SU-DHL-6 (cell line): ENCODE measurements around the gene HSD11B2.

Experiments
- H2AFZ ChIP-seq: fragments of 200-600 bp; sonication (generic); 2 replicates; pipeline ENCODE4 v1.6.1; 2014; ENCODE audit warnings: low read depth, mild to moderate bottlenecking, moderate library complexity, mixed read lengths, antibody characterized with exemption, low read length; ENCODE audit not compliant: severe bottlenecking
- H3F3A ChIP-seq: fragments of 200-600 bp; shearing (Covaris generic); 2 replicates; pipeline ENCODE4 v1.6.0; 2016; ENCODE audit warnings: antibody characterized with exemption, mild to moderate bottlenecking; ENCODE audit not compliant: insufficient read depth
- H3K27ac ChIP-seq: fragments of 200-600 bp; sonication (generic); 2 replicates; pipeline ENCODE4 v1.5.1; 2016; ENCODE audit warnings: low read depth, mild to moderate bottlenecking, low read length, moderate library complexity, mixed read lengths
- H3K27me3 ChIP-seq: fragments of 200-600 bp; sonication (generic), shearing (Covaris generic); 2 replicates; pipeline ENCODE4 v1.6.0; 2014; ENCODE audit warnings: mild to moderate bottlenecking, low read length
- H3K36me3 ChIP-seq: fragments of 200-600 bp; sonication (generic); 2 replicates; pipeline ENCODE4 v1.6.1; 2014; ENCODE audit warnings: mild to moderate bottlenecking, low read length, mixed read lengths
- H3K4me2 ChIP-seq: fragments of 300-600, 200-600 bp; shearing (Covaris generic), sonication (generic); 2 replicates; pipeline ENCODE4 v1.6.0; 2014; ENCODE audit warnings: low read length, low read depth, mild to moderate bottlenecking; ENCODE audit not compliant: poor library complexity, severe bottlenecking
- H3K4me3 ChIP-seq: fragments of 200-600 bp; sonication (generic); 2 replicates; pipeline ENCODE4 v1.5.1; 2014; ENCODE audit warnings: antibody characterized with exemption, low read length, mild to moderate bottlenecking, mixed read lengths; ENCODE audit not compliant: insufficient read depth, poor library complexity, severe bottlenecking
- H3K79me2 ChIP-seq: fragments of 200-600 bp; sonication (generic); 2 replicates; pipeline ENCODE4 v1.6.1; 2014; ENCODE audit warnings: mild to moderate bottlenecking, low read length, moderate library complexity; ENCODE audit not compliant: insufficient read depth
- H3K9ac ChIP-seq: fragments of 200-600 bp; sonication (generic); 2 replicates; pipeline ENCODE4 v1.7.0; 2014; ENCODE audit warnings: mild to moderate bottlenecking, low read length
- H3K9me2 ChIP-seq: fragments of 200-600 bp; sonication (generic); replicated peaks from 2 replicates; pipeline ENCODE4 v1.6.1; 2014; ENCODE audit warnings: low read length; ENCODE audit not compliant: insufficient read depth
- H3K9me3 ChIP-seq: fragments of 200-600 bp; sonication (generic); 2 replicates; pipeline ENCODE4 v1.6.1; 2014; ENCODE audit warnings: low read length, mixed read lengths; ENCODE audit not compliant: insufficient read depth
- H4K20me1 ChIP-seq: fragments of 200-600 bp; sonication (generic); 2 replicates; pipeline ENCODE4 v1.6.1; 2014; ENCODE audit warnings: low read depth, mild to moderate bottlenecking, antibody characterized with exemption, low read length, moderate library complexity, mixed read lengths
- EZH2phosphoT487 ChIP-seq: fragments of 200-600 bp; sonication (generic), shearing (Covaris generic); conservative IDR thresholded peaks from 2 replicates; pipeline ENCODE4 v1.6.1; 2018; ENCODE audit warnings: mild to moderate bottlenecking, antibody characterized with exemption, low read length, moderate library complexity, mixed read lengths
- TF ChIP-seq, protein P1 (sequence below): fragments of 200-600 bp; sonication (generic); IDR thresholded peaks from one replicate; pipeline ENCODE4 v1.5.1; 2017; ENCODE audit warnings: antibody characterized with exemption, mild to moderate bottlenecking, low read length, moderate library complexity; ENCODE audit not compliant: insufficient read depth, poor library complexity, severe bottlenecking

Gene HSD11B2

DNA sequence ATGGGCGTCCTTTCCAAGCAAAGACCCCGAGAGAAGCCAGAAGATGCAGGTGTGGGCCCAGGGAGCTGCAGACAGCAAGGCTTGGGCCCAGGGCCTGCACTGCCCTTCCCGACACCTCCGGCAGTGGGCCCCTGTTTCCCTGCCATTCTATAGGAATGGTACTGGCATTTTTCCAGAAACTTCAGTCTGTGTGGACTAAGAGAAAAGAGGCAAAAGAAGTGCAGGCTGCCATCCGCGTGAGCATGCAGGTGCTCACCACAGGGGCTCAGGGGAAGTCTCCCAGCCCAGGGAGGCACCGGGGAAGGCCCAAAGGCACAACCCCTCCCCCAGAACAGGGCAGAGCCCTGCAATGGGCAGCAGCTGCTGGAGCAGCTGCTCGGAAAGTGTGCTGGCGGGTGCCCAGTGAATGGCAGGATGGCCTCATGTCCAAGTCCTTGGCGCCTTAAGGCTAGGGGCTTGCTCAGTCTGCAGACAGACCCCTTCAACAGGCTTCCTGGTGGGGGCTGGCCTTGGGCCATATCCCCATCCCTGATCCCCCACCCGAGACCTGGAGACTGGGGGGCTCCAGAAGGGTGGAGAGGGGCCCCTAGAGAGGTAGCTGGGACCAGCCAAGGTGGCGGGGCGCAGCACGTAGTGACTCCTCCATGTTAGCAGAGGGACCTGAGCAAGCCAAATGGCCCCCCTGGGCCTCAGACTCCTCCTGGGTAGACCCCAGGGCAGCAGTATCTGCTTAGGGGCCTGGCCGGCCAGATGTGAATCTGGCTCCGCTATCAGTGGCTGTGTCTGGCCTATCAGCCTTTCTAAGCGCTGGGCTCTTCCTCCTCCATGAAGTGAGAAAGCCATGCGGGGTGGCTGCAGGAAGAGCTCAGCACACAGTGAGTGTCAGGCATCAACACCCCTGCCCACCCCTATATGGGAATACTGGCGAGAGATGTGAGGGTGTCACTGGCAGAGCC lies 30.9 kb upstream of the HSD11B2 start:
- Histone ChIP-seq H3K4me3 (no peak overlapping the region), H3K4me2 (no peak overlapping the region), H3K27ac (no peak overlapping the region)

DNA sequence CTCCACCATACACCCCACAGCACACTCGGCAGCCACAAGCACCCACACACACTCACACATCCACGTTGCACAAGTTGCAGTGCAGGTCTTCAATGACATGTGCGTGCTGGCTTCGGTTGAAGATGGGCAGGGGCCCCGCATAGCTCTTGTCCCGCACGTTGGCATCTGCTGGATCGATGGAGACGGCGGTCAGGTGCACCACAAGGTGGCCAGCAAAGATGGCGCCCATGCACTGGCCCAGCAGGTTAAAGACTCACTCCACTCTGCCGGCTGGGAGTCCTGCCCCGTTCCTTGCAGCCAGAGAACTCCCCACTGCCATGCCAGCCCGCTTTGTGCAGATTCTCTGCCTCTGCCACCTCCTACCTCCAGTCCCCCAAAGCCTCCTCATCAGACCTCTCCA lies 30.0 kb upstream of the HSD11B2 start:
- Histone ChIP-seq H3K27me3 (no peaks in the 10 kb centered on the region), H3K4me2 (no peak overlapping the region), H3K79me2 (no peaks in the 10 kb centered on the region), H3K4me3 (no peak overlapping the region), H2AFZ (no peak overlapping the region), H3K9ac (no peak overlapping the region), H3K36me3 (no peaks in the 10 kb centered on the region), H3K9me2 (no peaks in the 10 kb centered on the region), H3K9me3 (no peaks in the 10 kb centered on the region), H3F3A (no peaks in the 10 kb centered on the region), H4K20me1 (no peaks in the 10 kb centered on the region), H3K27ac (no peak overlapping the region)
- TF ChIP-seq EZH2phosphoT487, result no peak
- TF ChIP-seq, protein P1, sequence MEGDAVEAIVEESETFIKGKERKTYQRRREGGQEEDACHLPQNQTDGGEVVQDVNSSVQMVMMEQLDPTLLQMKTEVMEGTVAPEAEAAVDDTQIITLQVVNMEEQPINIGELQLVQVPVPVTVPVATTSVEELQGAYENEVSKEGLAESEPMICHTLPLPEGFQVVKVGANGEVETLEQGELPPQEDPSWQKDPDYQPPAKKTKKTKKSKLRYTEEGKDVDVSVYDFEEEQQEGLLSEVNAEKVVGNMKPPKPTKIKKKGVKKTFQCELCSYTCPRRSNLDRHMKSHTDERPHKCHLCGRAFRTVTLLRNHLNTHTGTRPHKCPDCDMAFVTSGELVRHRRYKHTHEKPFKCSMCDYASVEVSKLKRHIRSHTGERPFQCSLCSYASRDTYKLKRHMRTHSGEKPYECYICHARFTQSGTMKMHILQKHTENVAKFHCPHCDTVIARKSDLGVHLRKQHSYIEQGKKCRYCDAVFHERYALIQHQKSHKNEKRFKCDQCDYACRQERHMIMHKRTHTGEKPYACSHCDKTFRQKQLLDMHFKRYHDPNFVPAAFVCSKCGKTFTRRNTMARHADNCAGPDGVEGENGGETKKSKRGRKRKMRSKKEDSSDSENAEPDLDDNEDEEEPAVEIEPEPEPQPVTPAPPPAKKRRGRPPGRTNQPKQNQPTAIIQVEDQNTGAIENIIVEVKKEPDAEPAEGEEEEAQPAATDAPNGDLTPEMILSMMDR, result no peak

More for the DNA sequence above, 30.9 kb upstream of the HSD11B2 start:
- no peaks in the 10 kb centered on the region for H3K36me3 ChIP-seq
- H2AFZ ChIP-seq, result no peak overlapping the region
- no peaks in the 10 kb centered on the region for H3K79me2 ChIP-seq
- no peaks in the 10 kb centered on the region for H3K9me2 ChIP-seq
- H3F3A ChIP-seq, result no peaks in the 10 kb centered on the region
- no peaks in the 10 kb centered on the region for H3K9me3 ChIP-seq
- H3K9ac ChIP-seq, result no peak overlapping the region
- no peaks in the 10 kb centered on the region for H4K20me1 ChIP-seq
- H3K27me3 ChIP-seq, result no peaks in the 10 kb centered on the region
- TF ChIP-seq, protein P1, result no peak
- no peak for TF ChIP-seq EZH2phosphoT487

DNA sequence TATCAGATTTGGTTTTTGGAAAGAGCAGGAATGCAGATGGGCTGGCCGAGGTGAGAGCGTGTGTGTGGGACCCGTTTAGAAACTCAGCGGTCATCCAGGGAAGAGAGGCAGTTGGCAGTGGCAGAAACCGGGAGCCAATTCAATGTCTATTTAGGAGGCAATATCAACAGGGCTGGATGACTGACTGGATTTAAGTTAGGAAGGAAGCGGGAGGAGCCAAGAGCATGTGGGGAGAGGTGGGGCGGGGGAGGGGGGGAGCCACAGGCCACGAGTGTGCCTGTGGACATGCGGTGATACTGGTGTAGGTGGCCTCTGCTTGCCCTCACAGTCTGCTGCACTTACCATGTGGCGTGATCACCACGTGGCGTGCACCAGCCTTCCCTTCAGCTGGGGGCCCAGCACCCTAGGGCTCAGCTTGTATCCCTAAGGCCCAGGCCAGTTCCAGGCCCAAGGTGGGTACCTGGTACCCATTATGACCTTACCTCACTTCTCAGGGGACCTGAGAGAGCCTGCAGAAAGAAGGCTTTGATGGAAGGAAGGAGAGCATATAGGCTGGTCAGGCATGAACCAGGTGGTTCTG lies 26.9 kb upstream of the HSD11B2 start:
- Histone ChIP-seq H3K27ac (no peak overlapping the region), H2AFZ (no peak overlapping the region), H3K79me2 (no peaks in the 10 kb centered on the region), H3K27me3 (no peaks in the 10 kb centered on the region), H3K9me2 (no peaks in the 10 kb centered on the region), H3K9ac (no peak overlapping the region), H3F3A (no peaks in the 10 kb centered on the region), H3K9me3 (no peaks in the 10 kb centered on the region), H3K36me3 (no peaks in the 10 kb centered on the region), H4K20me1 (no peaks in the 10 kb centered on the region), H3K4me2 (no peak overlapping the region), H3K4me3 (no peak overlapping the region)
- no peak for TF ChIP-seq EZH2phosphoT487
- TF ChIP-seq, protein P1, result no peak
